Bronchial epithelial cell (primary cell): ENCODE data around the gene ARID5B. TPM values are rescaled to one million over a fixed set of nuclear protein-coding genes. Genes with fewer than 3 reads are reported as not detected.

Experiments used
- DNase-seq: peaks from one replicate; pipeline ENCODE4 v3.0.0-alpha.2; 2010; ENCODE audit warnings: low read depth
- FAIRE-seq: peaks from 2 replicates; lab custom pipeline; 2011; peaks lifted over from hg19 to GRCh38; lab: Jason Lieb, UNC
- H3K27me3 ChIP-seq: 2 replicates; pipeline ENCODE4 v1.5.1; 2011; ENCODE audit warnings: low read length; ENCODE audit not compliant: control insufficient read depth, insufficient read depth
- H3K36me3 ChIP-seq: 2 replicates; pipeline ENCODE4 v1.5.1; 2011; ENCODE audit warnings: low read length; ENCODE audit not compliant: control insufficient read depth, insufficient read depth
- H3K4me3 ChIP-seq: 2 replicates; pipeline ENCODE4 v1.5.1; 2011; ENCODE audit warnings: mild to moderate bottlenecking, low read depth, low read length, control low read depth
- total RNA-seq: library from RNA; depleted of rRNA; stranded (reverse); fragments of >200 nt; gene quantifications from 2 replicates; pipeline ENCODE4 v1.2.1, GENCODE V29; 2014
- TF ChIP-seq, protein P1 (sequence below): IDR thresholded peaks from 2 replicates; pipeline ENCODE4 v1.5.1; 2011; ENCODE audit warnings: mild to moderate bottlenecking, moderate library complexity, low read length, control low read depth, inconsistent platforms; ENCODE audit not compliant: insufficient read depth, severe bottlenecking

Gene ARID5B
- total RNA-seq, 1 donor from 2014 or later: 7.1 TPM

DNA sequence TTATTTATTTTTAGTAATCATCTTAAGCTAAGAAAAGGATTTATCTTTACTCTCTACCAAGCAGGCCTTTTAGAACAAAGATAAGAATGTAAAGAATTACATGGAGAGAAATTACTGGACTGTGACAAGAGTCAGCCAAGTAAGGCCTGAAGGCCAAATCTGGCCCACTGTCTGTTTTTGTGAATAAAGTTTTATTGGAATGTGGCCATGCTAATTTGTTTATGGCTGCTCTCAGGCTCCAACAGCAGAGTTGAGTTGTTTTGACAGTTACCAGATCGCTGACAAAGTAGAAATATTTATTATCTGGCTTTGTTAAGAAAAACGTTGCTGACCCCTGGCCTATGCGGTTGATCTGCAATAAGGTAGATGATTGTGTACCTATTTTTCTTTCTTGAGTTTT is 6.1 kb downstream of the ARID5B start:
- no peak overlapping the region for H3K4me3 ChIP-seq
- DNase-seq (no peak), FAIRE-seq (no peak)
- TF ChIP-seq, protein P1, sequence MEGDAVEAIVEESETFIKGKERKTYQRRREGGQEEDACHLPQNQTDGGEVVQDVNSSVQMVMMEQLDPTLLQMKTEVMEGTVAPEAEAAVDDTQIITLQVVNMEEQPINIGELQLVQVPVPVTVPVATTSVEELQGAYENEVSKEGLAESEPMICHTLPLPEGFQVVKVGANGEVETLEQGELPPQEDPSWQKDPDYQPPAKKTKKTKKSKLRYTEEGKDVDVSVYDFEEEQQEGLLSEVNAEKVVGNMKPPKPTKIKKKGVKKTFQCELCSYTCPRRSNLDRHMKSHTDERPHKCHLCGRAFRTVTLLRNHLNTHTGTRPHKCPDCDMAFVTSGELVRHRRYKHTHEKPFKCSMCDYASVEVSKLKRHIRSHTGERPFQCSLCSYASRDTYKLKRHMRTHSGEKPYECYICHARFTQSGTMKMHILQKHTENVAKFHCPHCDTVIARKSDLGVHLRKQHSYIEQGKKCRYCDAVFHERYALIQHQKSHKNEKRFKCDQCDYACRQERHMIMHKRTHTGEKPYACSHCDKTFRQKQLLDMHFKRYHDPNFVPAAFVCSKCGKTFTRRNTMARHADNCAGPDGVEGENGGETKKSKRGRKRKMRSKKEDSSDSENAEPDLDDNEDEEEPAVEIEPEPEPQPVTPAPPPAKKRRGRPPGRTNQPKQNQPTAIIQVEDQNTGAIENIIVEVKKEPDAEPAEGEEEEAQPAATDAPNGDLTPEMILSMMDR: no peak
- no peaks in the 10 kb centered on the region for H3K27me3 ChIP-seq
- H3K36me3 ChIP-seq: peaks cover 1% of the 10 kb centered on the region

DNA sequence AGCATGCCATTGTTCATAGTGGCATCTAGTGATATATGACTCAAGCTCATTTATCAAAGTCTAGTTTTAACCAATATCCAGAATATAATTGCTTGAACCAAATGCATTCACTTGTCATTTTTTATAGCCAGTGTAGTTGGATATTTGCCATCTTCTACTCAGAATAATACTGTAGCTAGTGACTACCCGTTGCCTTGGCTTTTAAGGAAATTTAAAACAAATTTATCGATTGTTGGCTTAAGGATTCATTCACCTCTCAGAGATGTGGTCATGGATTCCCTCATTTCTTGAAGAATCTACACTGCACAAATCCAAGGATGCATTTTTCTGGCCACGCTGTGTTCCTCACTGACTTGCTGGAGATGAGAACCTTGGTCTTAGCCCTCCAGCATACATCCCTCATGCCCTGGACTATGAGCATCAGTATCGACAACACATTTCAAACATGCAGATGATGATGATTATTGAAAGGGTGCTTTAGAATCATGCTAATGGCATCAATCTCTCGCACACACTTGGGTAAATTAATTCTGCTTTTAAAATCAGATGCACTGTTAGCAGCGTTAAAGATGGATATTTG is 8.8 kb downstream of the ARID5B start:
- FAIRE-seq: peak; percentile 52
- TF ChIP-seq, protein P1: no peak
- Histone ChIP-seq H3K4me3 (no peak overlapping the region), H3K27me3 (no peaks in the 10 kb centered on the region), H3K36me3 (peaks cover 4% of the 10 kb centered on the region)
- no peak for DNase-seq

DNA sequence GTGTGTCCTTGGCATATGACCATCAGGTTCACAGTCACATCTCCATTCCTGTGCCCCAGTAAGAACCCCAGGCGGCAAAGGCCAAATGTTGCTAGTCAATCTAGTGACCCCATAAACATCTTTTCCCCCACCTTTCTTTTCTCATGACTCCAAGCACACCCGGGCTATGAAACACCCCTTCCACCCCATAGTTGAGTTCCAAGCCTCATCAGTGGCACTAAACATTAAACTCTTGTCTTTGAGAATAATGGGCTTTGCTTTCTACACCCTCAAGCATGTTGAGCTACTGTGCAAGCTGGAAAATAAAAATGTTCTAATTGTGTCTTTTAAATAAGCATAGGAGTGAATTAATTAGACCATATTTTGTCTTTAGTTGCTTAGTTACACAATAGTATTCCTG is 9.4 kb downstream of the ARID5B start:
- Histone ChIP-seq H3K27me3 (no peaks in the 10 kb centered on the region), H3K4me3 (no peak overlapping the region), H3K36me3 (peaks cover 4% of the 10 kb centered on the region)
- TF ChIP-seq, protein P1: no peak
- FAIRE-seq: no peak
- DNase-seq: no peak

DNA sequence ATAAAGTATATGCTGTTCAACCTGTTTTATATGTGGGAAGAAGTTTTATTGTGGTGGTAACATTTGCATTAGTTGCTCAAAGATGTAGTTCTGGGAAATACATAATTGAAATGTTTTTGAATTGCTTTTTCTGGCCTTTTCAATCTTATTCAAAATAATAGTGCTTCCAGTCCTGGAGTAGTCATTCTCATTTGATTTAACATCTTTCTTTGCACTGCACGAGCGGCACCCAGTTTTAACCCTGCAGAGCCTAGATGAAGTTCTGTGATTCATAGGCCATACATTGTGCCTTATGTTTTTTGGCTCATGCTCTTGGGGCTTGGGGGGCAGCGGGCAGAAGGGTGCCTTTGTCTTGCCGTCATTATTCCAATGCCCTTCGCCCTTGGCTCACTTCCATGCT is 9.9 kb downstream of the ARID5B start:
- Histone ChIP-seq H3K36me3 (peaks cover 4% of the 10 kb centered on the region), H3K27me3 (no peaks in the 10 kb centered on the region), H3K4me3 (no peak overlapping the region)
- TF ChIP-seq, protein P1: no peak
- FAIRE-seq: no peak
- DNase-seq: no peak

DNA sequence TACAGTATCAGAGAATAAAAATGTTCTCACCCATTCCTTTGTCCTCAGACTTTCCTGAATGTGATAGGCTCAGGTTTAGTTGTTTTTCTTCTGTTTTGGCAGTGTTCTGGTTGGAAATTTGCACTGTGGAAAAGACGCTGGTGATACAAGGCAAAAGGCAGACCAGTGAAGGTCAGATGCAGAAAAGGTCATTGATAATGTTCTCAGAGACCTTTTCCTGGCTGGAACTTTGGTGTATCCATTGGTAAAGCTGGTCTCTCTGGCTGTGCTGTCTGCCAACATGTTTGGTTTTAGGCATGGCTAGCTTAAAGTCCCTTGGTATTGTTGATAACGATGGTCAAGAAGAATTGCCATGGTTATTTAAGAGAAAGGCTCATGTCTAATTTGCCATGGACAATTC is 11.5 kb downstream of the ARID5B start:
- H3K4me3 ChIP-seq: no peak overlapping the region
- DNase-seq: no peak
- no peaks in the 10 kb centered on the region for H3K27me3 ChIP-seq
- H3K36me3 ChIP-seq: peaks cover 4% of the 10 kb centered on the region
- no peak for FAIRE-seq
- TF ChIP-seq, protein P1: no peak

DNA sequence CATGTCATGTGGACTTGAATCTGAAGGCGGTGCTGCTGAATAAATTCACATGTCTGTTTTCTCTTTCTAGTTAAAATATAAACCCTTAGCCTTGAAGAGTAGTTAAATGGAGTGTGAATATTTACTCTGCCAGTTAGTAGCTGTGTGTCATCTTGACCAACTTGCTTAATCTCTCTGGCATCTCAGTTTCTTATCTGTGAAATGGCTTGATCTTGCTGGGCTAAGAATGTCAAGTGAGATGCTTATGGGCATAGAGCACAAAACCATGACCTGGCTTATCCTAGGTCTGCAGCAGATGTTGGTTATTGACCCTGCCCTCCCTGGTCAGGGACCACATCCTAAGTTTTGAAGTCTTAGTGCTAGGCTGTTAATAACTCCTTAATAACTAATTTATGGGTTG is 16.6 kb downstream of the ARID5B start:
- FAIRE-seq: no peak

More for the DNA sequence above, 16.6 kb downstream of the ARID5B start:
- Histone ChIP-seq H3K36me3 (peaks cover 1% of the 10 kb centered on the region), H3K27me3 (no peaks in the 10 kb centered on the region), H3K4me3 (no peak overlapping the region)
- DNase-seq: no peak
- TF ChIP-seq, protein P1: no peak
